Panc1 (cell line): ENCODE measurements around the gene HCRTR1. TPM values are rescaled to one million over a fixed set of nuclear protein-coding genes. Genes with fewer than 3 reads are reported as not detected.

ENCODE experiments used
- ATAC-seq: fragments of 200-7000 bp; cut with Tn5 transposase; 2 replicates; pipeline ENCODE4 v1.9.1; 2020; ENCODE audit warnings: mild to moderate bottlenecking, moderate library complexity
- Bru-seq: library from RNA; stranded (reverse); fragments of 400-500 nt; gene quantifications from one replicate; lab custom pipeline; 2021; lab: Mats Ljungman, UMichigan
- BruChase-seq, 2 experiments: library from RNA; stranded (reverse); fragments of 400-500 nt; gene quantifications; one replicate each; lab custom pipeline; 2021; lab: Mats Ljungman, UMichigan
- BruUV-seq: library from RNA; stranded (reverse); fragments of 400-500 nt; replicated peaks from 2 replicates; lab custom pipeline; 2021; lab: Mats Ljungman, UMichigan
- CTCF ChIA-PET: fragments of 300-600 bp; sonication (Branson Sonifier 250); formaldehyde crosslinking; loops from one replicate; lab custom pipeline; 2022; ENCODE audit warnings: antibody characterized with exemption; lab: Charles Lee
- POLR2A ChIA-PET: fragments of 300-600 bp; sonication (Branson Sonifier 250); formaldehyde crosslinking; loops from one replicate; lab custom pipeline; 2022; ENCODE audit warnings: antibody characterized with exemption; lab: Charles Lee
- DNase-seq: peaks from one replicate; pipeline ENCODE4 v3.0.0-alpha.2; 2010; ENCODE audit warnings: low read depth, low spot score
- H3K27ac ChIP-seq: 2 replicates; pipeline ENCODE4 v1.5.1; 2011; ENCODE audit warnings: mild to moderate bottlenecking, low read length, inconsistent platforms
- H3K27me3 ChIP-seq: fragments of 200-500 bp; sonication (Bioruptor generic); 2 replicates; pipeline ENCODE4 v1.6.0; 2014; ENCODE audit warnings: low read length, inconsistent platforms; ENCODE audit not compliant: control insufficient read depth, insufficient read depth
- H3K36me3 ChIP-seq: fragments of 200-500 bp; sonication (Bioruptor generic); 2 replicates; pipeline ENCODE4 v1.5.1; 2014; ENCODE audit warnings: inconsistent platforms, mild to moderate bottlenecking, low read length, moderate library complexity; ENCODE audit not compliant: control insufficient read depth, insufficient read depth
- H3K4me1 ChIP-seq: 2 replicates; pipeline ENCODE4 v1.5.1; 2011; ENCODE audit warnings: inconsistent platforms, mild to moderate bottlenecking, low read length, moderate library complexity; ENCODE audit not compliant: control insufficient read depth, insufficient read depth
- H3K4me3 ChIP-seq, 2 experiments: 2 replicates each; pipeline ENCODE4 v1.5.1; 2011 to 2012; ENCODE audit warnings: low read depth in 2 of 2, low read length in 2 of 2, mild to moderate bottlenecking in 2 of 2, inconsistent platforms in 1 of 2, moderate library complexity in 1 of 2
- H3K9me3 ChIP-seq: fragments of 200-500 bp; sonication (Bioruptor generic); 2 replicates; pipeline ENCODE4 v1.5.1; 2014; ENCODE audit warnings: low read depth, mild to moderate bottlenecking, inconsistent platforms, low read length, moderate library complexity; ENCODE audit not compliant: control insufficient read depth, insufficient read depth
- POLR2AphosphoS5 ChIP-seq: IDR thresholded peaks from 2 replicates; pipeline ENCODE4 v1.6.1; 2012; ENCODE audit warnings: mild to moderate bottlenecking, low read depth, low read length, moderate library complexity
- REST ChIP-seq, 2 experiments: IDR thresholded peaks; 2 replicates each; pipeline ENCODE4 v1.6.1; 2011 to 2012; ENCODE audit warnings: low read depth in 2 of 2, control low read depth in 1 of 2, low read length in 1 of 2, mild to moderate bottlenecking in 1 of 2, moderate library complexity in 1 of 2; ENCODE audit not compliant: insufficient read depth in 1 of 2
- SIN3A ChIP-seq: IDR thresholded peaks from 2 replicates; pipeline ENCODE4 v1.6.1; 2012; ENCODE audit warnings: low read depth, mild to moderate bottlenecking, low read length, moderate library complexity, borderline replicate concordance; ENCODE audit not compliant: insufficient read depth
- TCF7L2 ChIP-seq: IDR thresholded peaks from 2 replicates; pipeline ENCODE4 v1.6.1; 2011; ENCODE audit warnings: mild to moderate bottlenecking, low read depth, low read length, inconsistent platforms
- in situ Hi-C: cut with HindIII; loops from 2 replicates; pipeline ENCODE4 v1.10.0; 2016; ENCODE audit warnings: low sequenced_read_pairs, low pct_unique_long_range_greater_than_20kb
- intact Hi-C: fragments of 100-400 bp; cut with micrococcal nuclease; formaldehyde crosslinking; loops from one replicate; pipeline ENCODE4 v1.10.0; 2022; ENCODE audit not compliant: unreplicated experiment
- long read RNA-seq: library from polyadenylated mRNA; unstranded; transcript quantifications from one replicate; pipeline ENCODE4 v2.0.0, GENCODE V29; 2021; ENCODE audit not compliant: unreplicated experiment
- polyA plus RNA-seq: library from polyadenylated mRNA; unstranded; fragments of >200 nt; gene quantifications from one replicate; pipeline ENCODE4 v1.2.1, GENCODE V29; 2012; ENCODE audit warnings: missing spikeins; ENCODE audit not compliant: insufficient read length
- total RNA-seq: library from RNA; stranded (reverse); gene quantifications from one replicate; pipeline ENCODE4 v1.2.1, GENCODE V29; 2021; ENCODE audit not compliant: unreplicated experiment
- TF ChIP-seq, protein P1 (sequence below): fragments of 450-650 bp; IDR thresholded peaks from 2 replicates; pipeline ENCODE4 v1.5.1; 2017; ENCODE audit warnings: mild to moderate bottlenecking

The HCRTR1 gene
- total RNA-seq (0.18 TPM), Bru-seq, nascent RNA (percentile 21 among the genes with signal in this experiment), BruChase-seq, experiment 1, labeled RNA remaining after a 2-hour chase (percentile 20 among the genes with signal in this experiment), BruChase-seq, experiment 2, labeled RNA remaining after a 6-hour chase (percentile 21 among the genes with signal in this experiment)
- polyA plus RNA-seq = not detected
- long read RNA-seq, partial matches to known transcripts = 0 of 2 reads
- long read RNA-seq, other reads (novel, unspliced or antisense) = 2 of 2 reads

DNA sequence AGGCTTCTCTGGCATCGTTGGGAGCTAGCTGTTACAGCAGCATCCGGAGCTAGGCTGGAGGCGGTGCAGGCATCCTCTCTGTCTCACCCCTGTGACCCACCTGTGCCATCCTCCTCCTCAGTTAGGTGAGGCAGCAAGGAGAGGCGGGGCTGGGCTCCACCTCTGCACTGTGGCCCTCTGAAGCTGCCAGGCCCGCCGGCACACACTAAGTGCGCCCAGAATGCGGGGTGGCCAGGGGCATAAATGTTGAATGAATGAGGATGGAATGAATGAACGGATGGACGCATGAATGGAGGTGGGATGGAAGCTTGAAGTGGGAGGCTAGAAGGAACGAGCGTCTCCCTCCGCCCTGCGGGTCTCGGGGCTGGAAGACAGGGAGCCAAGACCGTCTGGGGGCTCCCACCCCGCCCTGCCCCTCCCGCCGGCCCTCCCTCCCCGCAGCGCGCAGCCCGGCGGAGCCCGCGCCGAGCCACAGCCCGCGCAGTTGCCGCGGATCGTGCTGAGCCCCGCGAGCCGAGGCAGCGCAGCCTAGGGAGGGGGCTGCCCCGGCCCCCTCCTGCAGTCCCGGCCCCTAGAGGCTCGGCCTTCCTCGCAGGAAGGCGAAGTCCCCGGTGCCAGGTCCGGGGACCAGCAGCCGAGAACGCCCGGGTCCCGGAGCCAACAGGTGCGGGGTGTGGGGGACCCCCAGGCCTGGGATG lies at the start of gene HCRTR1:
Gene HCRTR1, plus strand, starts transcription at position 472 of the 698 bp plus-strand sequence. CDS start 1,504 bp downstream, outside the sequence.
- POLR2A ChIA-PET = interaction anchor here (0.7 kb wide), 1 partner anchor 972 kb away, joined by 15 read pairs; no protein-coding TSS in a partner anchor
- H3K9me3 ChIP-seq = no peaks in the 10 kb centered on the region
- H3K27ac ChIP-seq = no peak within 1 kb of the TSS
- H3K4me3 ChIP-seq = peak within 1 kb of the TSS; percentile 45 to 47
- CTCF ChIA-PET = interaction anchor here (0.7 kb wide), 1 partner anchor 63 kb away, joined by 21 read pairs; no protein-coding TSS in a partner anchor
- ATAC-seq (peak; percentile 23), DNase-seq (no peak)
- TF ChIP-seq SIN3A (no peak), TCF7L2 (no peak), REST (IDR thresholded peaks at IDR 0.05; ENCODE audit: insufficient read depth in 1 of 2, low read depth in 2 of 2, low read length in 1 of 2) (no peak), POLR2AphosphoS5 (no peak)
- TF ChIP-seq, protein P1, sequence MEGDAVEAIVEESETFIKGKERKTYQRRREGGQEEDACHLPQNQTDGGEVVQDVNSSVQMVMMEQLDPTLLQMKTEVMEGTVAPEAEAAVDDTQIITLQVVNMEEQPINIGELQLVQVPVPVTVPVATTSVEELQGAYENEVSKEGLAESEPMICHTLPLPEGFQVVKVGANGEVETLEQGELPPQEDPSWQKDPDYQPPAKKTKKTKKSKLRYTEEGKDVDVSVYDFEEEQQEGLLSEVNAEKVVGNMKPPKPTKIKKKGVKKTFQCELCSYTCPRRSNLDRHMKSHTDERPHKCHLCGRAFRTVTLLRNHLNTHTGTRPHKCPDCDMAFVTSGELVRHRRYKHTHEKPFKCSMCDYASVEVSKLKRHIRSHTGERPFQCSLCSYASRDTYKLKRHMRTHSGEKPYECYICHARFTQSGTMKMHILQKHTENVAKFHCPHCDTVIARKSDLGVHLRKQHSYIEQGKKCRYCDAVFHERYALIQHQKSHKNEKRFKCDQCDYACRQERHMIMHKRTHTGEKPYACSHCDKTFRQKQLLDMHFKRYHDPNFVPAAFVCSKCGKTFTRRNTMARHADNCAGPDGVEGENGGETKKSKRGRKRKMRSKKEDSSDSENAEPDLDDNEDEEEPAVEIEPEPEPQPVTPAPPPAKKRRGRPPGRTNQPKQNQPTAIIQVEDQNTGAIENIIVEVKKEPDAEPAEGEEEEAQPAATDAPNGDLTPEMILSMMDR = no peak
- H3K4me1 ChIP-seq = peaks cover 3% of the 10 kb centered on the region
- H3K36me3 ChIP-seq = no peaks in the 10 kb centered on the region
- peaks cover 5% of the 10 kb centered on the region for H3K27me3 ChIP-seq
- intact Hi-C loops (no loop called here), in situ Hi-C loops (no loop called here)
- no TSS peak for BruUV-seq

DNA sequence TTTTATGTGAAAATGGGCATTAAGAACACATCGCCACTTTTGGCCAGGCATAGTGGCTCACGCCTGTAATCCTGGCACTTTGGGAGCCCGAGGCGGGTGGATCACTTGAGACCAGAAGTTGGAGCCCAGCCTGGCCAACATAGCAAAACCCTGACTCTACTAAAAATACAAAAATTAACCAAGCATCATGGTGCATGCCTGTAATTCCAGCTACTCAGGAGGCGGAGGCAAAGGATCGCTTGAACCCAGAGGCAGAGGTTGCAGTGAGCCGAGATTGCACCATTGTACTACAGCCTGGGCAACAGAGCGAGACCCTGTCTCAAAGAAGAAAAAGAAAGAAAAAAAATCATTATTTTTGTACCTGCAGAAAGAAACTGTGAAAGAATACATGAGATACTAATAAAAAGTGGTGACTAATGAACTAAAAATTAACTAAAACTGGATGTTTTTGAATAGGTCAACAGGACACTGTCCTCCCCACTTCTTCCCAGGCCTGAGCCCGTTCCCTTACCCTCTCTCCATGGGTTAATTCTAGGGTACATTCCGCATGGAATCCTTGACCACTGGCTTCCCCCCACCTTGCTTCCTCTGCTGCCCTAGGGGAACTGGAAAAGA lies 49.4 kb upstream of the HCRTR1 start:
- in situ Hi-C loops = no loop called here
- no peak overlapping the region for H3K4me3 ChIP-seq
- H3K27me3 ChIP-seq = no peaks in the 10 kb centered on the region
- no peaks in the 10 kb centered on the region for H3K36me3 ChIP-seq
- DNase-seq = no peak
- H3K9me3 ChIP-seq = no peaks in the 10 kb centered on the region
- BruUV-seq = no TSS peak
- no peak for ATAC-seq
- no peak for TF ChIP-seq SIN3A
- no peak for TF ChIP-seq POLR2AphosphoS5
- no peak for TF ChIP-seq REST (IDR thresholded peaks at IDR 0.05; ENCODE audit: insufficient read depth in 1 of 2, low read depth in 2 of 2, low read length in 1 of 2)
- TF ChIP-seq, protein P1 = no peak
- TF ChIP-seq TCF7L2 = no peak
- ChIA-PET POLR2A (no interaction called here), CTCF (interaction anchor here (0.5 kb wide), 1 partner anchor 27 kb away, joined by 4 read pairs; no protein-coding TSS in a partner anchor)
- no peak overlapping the region for H3K27ac ChIP-seq
- peaks cover 3% of the 10 kb centered on the region for H3K4me1 ChIP-seq
- intact Hi-C loops = loop anchor here (10.0 kb wide), 1 partner anchor 217 kb away; no protein-coding TSS in a partner anchor
